ENCODE measurements around the gene PLEKHM3.

PLEKHM3 gene

DNA sequence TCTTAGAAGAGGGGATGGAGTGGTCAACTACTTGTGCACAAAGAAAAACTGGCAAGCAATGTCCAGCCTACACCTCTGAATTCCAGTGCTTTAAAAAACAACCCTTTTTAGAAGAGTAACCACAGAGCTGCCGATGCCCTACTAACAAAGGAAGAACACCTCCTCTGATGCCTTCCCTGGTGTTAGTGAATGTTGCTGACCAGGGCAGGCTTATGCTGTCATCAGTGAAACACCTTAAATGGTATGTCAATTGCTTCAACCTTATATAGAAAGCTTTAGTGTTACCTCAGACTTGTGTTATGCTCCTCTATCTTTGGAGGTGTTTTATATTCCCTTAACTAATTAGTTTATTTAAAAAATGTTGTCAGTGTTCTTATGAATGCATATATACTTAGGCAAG is 175.9 kb downstream of the PLEKHM3 start:
- no peak for DNase-seq (ENCODE audit: low spot score)

DNA sequence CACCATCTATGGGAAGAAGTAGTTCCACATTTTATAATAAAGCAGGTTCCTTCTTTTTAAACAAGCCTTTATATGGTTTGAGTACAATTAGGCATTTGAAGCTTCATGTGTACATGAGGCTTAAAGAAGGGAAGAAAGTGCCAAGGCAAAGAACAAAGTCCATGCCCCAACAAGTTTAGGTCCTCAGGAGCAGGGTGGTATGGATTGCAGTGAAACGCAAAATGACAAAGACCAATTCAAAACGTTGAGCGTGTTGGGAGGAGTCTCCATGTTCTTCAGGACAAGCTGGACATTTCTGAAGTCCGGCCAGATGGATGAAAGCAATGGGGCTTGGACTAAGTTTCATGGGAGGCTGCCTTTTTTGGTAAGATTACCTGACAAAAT is 176.8 kb downstream of the PLEKHM3 start:
- no peak for DNase-seq (ENCODE audit: low spot score)

DNA sequence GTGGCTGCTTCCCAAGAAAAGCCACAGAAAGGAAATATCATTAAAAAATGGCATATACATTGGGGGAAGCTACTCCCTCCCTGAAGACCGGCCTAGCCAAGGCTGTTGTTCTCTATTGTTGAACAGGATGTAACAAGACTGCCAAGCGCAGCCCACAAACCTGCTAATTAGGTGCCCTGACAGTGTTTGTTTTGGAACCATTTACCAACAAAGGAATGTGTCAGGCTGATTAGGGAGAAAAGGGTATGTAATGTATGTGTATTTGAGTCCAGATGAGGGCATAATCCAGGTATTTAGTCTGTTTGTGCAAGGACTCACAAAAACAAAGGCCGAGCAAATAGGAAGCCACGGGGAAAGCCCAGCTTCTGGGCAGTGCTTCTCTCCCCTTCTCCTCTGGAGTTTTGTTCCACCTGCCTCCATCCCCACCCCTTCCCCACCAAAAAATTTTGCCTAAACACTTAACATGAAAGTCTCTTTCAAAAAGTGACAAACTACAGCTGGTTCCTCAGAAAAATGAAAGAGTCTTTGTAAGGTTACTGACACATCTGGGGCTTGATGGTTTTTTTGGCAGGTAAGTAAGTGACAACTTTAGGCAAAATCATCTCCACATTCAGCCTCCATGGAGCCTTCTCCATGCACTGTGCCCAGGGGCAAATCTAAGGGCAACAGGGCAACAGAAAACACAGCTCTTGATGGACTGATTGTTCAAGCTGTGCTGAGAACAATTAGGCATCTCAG is 177.4 kb downstream of the PLEKHM3 start:
- DNase-seq (ENCODE audit: low spot score), result no peak

DNA sequence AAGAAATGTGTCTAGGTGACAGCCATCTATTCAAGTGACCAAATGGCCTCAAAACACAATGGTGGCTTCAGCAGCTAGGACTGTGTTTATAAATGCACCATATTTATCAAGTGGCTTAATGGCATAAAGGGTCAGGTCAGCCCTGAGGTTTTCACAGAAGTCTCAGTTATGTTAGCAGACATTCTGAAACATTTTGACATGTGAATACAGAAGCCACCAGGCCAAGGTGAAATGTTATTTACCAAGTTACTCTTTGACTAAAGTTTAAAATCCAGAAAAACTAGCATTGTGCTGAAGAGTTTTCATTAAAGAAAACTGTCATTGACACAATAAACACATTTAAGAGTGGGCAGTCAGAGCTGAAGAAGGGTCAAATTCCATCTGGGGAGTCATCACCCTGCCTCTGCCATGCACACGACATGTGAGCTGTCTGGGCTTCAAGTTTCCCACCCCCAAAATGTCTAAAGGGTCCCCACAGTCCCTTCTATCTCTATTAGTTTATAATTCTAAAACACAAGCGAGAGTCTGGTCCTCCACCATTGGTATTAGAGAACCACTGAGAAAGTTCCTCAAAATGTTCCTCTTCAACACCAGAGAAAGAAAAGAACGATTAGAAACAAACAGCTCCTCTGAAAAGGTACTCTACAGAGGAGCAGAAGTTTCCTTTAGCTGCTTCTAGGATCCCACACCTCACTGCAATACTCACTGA is 178.1 kb downstream of the PLEKHM3 start:
- DNase-seq (ENCODE audit: low spot score), result no peak

DNA sequence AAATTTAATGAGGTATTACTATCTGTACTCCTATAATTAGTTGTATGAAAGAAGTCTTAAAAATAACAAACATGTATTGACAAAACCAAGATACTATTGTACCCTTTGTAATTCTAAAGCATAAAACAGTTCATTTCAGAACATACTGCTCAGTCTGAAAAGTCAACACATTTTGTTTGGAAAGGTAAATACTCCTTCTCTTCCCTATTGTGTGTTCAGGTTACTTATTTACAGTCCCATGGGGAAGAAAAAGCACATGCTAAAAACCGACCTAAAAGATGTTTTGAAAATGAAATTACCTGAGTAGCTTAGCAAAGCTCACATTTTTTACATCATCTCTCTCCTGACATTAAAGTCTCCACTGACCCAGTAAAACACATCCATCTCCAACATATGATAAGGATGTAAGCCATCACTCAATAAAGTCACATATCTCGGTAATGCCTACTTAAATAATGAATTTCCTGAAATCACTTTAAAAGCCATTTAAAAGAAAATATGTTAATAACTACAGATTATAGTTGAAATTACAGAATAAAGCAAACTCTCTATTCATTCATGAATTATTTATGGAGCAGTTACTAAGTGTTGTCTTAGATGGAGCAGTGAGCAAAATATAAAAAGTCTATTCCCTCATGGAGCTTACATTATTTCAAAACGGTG is 180.0 kb downstream of the PLEKHM3 start:
- DNase-seq (ENCODE audit: low spot score), result no peak

DNA sequence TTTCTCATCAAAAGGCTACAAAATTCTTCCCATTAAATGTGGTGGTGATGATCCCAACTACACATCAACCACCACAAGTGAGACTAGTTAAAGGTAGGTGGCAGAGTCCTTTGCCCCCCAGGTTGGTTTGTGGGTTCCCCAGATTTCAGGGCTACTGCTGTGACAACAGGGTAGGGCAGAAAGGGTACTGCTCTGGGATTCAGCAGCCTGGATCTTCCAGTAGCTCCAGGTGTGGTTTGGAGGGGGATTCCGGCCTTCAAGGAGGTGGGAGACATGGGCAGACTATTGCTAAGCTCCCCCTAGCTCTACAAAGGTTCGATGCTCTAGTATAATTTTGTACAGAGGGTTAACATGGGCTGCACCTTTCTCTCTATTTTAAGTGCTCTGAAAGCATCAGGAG is 180.7 kb downstream of the PLEKHM3 start:
- DNase-seq (ENCODE audit: low spot score), result no peak

DNA sequence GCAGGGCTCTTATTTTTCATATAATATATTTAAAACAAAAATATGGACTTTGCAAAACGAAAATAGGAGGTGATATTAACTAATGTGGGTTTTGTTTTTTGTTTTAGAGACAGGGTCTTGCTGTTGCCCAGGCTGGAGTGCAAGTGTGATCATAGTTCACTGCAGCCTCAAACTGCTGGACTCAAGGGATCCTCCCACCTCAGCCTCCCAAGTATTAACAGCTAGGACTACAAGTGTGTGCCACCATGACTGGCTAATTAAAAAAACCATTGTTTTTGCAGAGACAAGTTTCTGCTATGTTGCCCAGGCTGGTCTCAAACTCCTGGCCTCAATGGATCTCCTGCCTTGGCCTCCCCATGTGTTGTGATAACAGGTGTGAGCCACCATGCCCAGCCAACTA is 185.2 kb downstream of the PLEKHM3 start:
- DNase-seq (ENCODE audit: low spot score), result no peak

DNA sequence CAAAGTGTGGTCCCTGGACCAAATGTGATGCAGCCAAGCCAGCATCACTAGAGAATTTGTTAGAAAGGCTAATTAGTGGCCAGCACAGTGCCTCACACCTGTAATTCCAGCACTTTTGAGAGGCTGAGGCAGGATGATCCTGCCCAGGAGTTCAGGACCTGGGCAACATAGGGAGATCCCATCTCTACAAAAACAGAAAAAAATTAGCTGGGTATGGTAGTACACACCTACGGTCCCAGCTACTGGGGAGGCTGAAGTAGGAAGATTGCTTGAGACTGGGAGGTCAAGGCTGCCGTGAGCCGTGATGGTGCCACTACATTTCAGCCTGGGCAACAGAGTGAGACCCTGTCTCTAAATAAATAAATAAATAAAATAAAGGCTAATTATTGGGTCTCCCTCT is 185.8 kb downstream of the PLEKHM3 start:
- DNase-seq (ENCODE audit: low spot score), result no peak

- no peak for DNase-seq (ENCODE audit: low spot score)
Observed at GRCh38 chr2:207839028-207839427, 186.3 kb downstream of the PLEKHM3 start.

DNA sequence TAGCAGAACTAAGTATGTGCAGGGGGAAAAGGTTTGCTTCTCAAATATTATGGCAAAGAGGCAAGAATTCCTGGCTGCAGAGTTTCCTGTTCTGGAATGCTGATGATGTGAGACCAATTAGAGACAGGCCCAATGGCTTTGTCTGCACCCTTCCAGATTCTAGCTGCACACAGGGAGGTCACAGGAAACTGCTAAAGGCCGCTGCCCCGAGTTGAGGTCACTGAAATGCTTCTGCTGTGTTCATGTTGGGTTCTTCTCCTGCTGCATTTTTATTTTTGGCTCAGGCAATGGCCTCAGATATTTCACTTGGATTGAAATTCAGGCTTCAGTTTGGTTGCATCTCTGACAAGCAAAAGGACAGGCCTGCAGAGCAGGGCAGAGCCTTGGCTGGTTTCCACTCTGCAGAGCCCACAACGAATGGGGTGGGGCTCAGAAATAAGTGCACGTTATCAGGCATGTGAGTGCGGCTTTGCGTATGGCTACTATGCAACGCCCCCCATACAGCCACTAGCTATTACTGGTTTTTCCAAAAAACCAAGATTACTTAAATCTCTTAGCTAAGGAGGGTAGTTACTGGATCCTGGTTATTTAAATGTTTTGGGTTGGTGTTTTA is 188.7 kb downstream of the PLEKHM3 start:
- no peak for DNase-seq (ENCODE audit: low spot score)

DNA sequence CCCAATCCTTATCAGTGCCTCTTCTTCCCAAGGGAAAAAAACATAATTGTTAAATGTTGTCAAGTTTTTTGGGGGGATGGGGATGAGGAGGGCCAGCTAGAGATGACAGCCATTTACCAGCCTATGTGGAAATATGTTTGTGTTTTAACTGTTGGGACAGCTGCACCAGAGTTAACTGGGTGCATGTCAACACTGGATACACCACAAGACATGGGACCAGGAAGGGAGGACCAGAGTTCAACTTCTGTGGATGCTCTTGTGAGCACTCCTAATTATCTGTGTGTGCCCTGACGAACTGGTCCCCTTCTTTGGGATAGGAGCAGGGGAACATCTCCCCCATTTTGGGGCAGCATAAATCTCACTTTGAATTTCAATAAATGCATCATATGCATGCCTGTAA is 189.5 kb downstream of the PLEKHM3 start:
- DNase-seq (ENCODE audit: low spot score), result no peak

- DNase-seq (ENCODE audit: low spot score), result no peak
Observed at GRCh38 chr2:207833251-207833751, 192.0 kb downstream of the PLEKHM3 start.

DNA sequence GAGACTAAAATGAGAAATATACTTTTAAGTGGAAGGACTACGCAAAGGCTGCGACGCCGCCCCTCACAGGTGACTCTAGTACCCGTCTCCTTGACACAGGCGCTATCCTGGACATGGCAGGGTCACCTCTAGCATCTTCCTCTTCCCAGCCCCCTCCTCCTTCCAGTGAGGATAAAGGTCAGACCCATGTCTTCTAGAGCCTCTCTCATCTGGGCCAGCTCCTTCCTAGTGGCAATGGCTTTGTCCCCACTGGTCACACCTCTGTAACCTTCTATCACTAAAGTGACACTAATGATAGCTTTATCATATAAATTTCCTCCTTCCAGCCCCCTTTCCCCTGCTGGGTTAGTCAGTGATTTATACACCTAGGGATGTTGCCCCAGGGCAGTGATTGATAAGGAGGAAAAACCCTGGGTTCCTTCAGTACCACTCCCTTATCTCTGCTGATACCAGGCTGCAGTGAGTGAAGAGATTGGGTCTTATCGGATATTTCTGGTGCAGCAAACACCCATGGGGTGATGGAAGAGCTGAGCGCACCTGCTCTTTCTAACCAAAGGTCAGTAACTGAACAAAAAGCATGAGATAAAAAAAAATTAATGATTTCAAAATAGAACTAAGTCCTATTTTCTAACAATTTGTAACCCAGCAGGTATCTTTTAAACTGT is 193.6 kb downstream of the PLEKHM3 start:
- no peak for DNase-seq (ENCODE audit: low spot score)

GRCh38 chr2:207830778-207831438 is 194.4 kb downstream of the PLEKHM3 start:
- DNase-seq (ENCODE audit: low spot score), result no peak

DNA sequence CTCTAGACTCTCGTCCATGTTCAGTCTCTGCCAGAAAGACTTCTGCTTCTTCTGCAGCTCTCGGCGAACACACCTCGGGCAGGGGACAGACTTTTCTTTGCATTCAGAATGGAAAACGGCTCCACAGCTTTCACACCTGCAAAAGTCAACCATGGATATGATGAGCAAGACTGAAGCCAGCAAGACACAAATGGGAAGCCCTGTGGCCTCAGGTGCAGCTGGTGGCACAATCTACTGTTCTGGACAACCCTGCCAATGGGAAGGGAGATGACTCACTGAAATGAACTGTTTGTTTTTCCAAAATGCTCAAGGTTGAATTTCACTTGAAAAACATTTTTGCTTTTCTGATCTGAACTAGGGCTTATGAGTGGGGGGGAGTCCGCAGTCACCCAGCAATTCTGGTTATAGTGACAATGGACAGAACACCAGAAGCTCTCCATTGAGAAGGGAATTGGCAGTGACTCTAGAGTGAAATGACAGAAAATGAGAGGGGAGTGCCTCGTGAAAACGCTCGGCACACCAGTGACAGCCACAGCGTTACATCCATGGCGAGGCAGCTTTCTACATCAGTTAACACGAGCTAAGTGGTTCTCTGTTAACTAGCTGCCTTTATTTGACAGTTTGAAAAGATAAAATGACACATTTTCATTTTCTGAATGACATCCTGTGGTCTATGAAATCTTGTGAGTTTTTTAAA is 196.8 kb downstream of the PLEKHM3 start:
- DNase-seq (ENCODE audit: low spot score), result no peak

GRCh38 chr2:207825978-207826377 is 199.3 kb downstream of the PLEKHM3 start:
- no peak for DNase-seq (ENCODE audit: low spot score)

DNA sequence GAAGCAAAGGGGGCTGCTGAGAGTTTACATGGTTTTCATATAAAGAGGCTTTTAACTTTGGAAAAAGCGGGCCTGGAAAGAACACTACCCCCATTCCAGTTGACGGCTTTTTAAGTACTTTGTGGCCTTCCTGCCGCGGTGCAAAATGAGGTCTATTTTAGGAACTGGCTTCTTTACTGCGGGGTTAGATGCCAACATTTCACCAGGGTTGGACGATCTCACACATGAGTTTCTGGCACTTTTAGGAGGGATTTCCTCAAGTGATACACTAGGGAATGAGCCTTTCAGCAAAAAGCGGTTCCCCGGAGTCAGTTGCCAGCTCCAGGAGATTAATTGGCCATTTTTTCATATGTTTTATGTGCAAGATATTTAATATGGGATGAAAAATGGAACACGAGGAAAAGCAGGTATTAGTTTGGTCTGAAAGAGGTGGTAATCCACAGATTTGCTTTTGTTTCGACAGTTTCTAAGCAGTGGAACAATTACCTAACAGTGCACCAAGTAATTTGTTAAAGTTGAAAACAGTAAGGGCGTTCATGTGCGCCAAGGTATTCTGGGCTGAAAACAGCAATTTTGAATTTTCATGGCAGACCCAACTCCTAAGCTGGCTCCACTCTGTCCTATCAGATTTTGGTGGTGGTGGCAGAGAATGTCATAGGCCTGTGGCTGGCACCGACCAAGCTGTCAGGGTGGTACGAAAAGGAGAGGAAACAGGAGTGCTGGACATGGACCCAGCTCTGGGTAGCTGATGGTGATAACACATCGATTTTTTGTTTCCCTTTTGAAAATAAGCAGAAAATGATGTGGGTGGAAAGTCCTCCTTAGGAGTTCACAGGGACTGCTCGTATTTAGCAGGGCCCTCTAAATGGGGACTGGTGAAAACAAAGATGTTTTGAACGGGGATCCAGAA is 200.0 kb downstream of the PLEKHM3 start:
- no peak for DNase-seq (ENCODE audit: low spot score)

- no peak for DNase-seq (ENCODE audit: low spot score)
Observed at GRCh38 chr2:207823865-207824264, 201.5 kb downstream of the PLEKHM3 start.

- DNase-seq (ENCODE audit: low spot score), result no peak
Observed at GRCh38 chr2:207819839-207820784, 205.2 kb downstream of the PLEKHM3 start.

All from iPS-NIHi11 (cell line).